ENCODE measurements around the gene CRB2. TPM values are rescaled to one million over a fixed set of nuclear protein-coding genes. Genes with fewer than 3 reads are reported as not detected.

Gene CRB2
- total RNA-seq, 2 donors from 2014 or later = under 0.01 to 1.3 TPM

DNA sequence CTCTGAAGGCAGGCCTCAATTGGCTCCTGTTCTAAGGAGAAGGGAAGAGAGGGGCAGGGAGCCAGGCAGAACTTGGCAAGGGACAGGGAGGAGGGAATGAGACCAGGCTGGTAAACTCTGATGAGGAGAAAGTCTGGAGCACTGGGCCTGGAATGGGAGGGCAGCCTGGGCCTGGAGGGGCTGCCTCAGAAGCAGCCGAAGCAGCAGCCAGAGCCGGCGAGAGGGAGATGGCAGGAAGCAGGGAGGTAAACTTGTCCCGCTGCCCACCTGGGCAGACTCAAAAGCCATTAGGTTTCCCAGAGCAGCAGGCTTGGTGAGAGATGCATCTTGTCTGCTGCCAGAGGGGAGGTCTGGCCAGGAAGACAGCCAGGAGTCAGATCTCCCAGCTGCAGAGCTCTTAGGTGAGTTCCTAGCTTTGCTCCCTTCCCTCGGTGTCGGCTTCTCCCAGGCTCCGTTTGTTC is 37.0 kb upstream of the CRB2 start:
- intact Hi-C loops (cut with DNase I) = no loop called here
- Histone ChIP-seq H3K4me1 (no peaks in the 10 kb centered on the region), H3K27me3 (no peaks in the 10 kb centered on the region), H3K27ac (no peak overlapping the region), H3K36me3 (replicated peaks in 1 of 2; ENCODE audit: insufficient read depth in 1 of 2, low read depth in 2 of 2) (no peaks in the 10 kb centered on the region), H3K4me3 (no peak overlapping the region), H3K9me3 (no peaks in the 10 kb centered on the region)
- DNase-seq (peak in 1 of 4 donors; percentile 29), ATAC-seq (no peak)
- WGBS, 2 donors = 82 to 86% methylated on average over 3 to 7 of the region's 7 CpGs
- TF ChIP-seq POLR2A (IDR thresholded peaks at IDR 0.05) = no peak
- TF ChIP-seq, protein P1, sequence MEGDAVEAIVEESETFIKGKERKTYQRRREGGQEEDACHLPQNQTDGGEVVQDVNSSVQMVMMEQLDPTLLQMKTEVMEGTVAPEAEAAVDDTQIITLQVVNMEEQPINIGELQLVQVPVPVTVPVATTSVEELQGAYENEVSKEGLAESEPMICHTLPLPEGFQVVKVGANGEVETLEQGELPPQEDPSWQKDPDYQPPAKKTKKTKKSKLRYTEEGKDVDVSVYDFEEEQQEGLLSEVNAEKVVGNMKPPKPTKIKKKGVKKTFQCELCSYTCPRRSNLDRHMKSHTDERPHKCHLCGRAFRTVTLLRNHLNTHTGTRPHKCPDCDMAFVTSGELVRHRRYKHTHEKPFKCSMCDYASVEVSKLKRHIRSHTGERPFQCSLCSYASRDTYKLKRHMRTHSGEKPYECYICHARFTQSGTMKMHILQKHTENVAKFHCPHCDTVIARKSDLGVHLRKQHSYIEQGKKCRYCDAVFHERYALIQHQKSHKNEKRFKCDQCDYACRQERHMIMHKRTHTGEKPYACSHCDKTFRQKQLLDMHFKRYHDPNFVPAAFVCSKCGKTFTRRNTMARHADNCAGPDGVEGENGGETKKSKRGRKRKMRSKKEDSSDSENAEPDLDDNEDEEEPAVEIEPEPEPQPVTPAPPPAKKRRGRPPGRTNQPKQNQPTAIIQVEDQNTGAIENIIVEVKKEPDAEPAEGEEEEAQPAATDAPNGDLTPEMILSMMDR (IDR thresholded peaks at IDR 0.05) = no peak

DNA sequence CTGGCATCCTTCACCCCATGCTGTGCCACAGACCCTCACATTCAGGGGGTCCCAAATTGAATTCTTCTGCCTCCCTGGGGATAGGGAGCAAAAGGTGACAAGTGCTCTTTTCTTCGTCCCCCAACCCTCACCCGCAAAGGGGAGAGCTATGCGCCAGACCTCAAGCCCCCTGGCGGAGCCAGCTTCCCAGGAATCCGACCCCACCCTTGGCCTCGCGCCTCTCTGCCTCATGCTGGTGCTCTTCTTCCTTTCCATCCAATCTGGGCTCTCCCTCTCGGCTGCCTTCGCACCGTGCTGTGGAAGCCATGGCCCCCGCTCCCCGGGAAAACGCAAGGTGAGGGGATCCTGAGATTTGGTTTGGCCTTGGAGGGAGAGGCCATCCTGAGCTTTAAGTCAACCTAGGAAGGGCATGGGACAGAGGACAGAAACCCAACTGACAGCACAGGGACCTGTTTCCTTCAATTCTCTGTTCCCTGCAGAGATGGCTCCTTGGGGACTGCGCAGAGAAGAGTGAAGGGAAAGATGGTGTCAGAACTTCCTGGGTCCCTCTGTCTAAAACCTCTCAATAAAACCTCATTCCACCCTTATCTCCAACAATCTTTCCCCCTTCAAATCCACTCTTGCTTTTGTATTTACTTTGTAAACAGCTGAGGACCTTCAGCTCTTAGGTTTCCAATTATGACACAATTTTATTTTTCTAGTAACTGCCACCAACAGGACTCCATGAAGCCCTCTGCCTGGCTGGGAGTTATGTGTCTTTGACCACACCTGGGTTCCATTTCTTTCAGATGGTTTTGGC is 36.3 kb upstream of the CRB2 start:
- TF ChIP-seq POLR2A (IDR thresholded peaks at IDR 0.05) = no peak
- TF ChIP-seq, protein P1 (IDR thresholded peaks at IDR 0.05) = no peak

DNA sequence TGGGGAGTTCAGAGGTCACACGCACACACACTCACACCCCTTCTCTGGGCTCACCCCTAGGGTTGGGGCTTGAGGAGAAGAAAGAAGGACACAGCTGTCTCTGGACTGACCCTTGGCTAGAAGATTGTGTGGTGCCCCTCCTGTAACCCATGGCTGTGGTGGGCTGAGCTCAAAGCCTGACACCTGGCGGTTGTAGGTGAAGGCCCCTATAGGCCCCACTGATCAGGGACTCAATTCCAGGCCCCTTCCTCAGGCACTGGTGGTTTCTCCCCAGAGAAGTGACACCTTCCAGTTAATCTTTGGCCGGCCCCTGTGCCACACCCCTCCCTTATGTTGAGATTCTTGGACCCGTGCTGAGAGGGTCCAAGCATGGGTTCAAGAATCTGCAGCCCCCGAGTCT is 35.2 kb upstream of the CRB2 start:
- ATAC-seq = no peak
- Histone ChIP-seq H3K36me3 (replicated peaks in 1 of 2; ENCODE audit: insufficient read depth in 1 of 2, low read depth in 2 of 2) (no peaks in the 10 kb centered on the region), H3K4me3 (no peak overlapping the region), H3K4me1 (no peaks in the 10 kb centered on the region), H3K27ac (no peak overlapping the region), H3K27me3 (no peaks in the 10 kb centered on the region), H3K9me3 (no peaks in the 10 kb centered on the region)
- intact Hi-C loops (cut with DNase I) = no loop called here
- no peak for DNase-seq
- TF ChIP-seq, protein P1 (IDR thresholded peaks at IDR 0.05) = no peak
- TF ChIP-seq POLR2A (IDR thresholded peaks at IDR 0.05) = no peak
- 72 to 89% methylated on average over 3 to 5 of the region's 5 CpGs for WGBS, 2 donors

More for the DNA sequence above, 36.3 kb upstream of the CRB2 start:
- H3K27me3 ChIP-seq = no peaks in the 10 kb centered on the region
- H3K4me1 ChIP-seq = no peaks in the 10 kb centered on the region
- no peaks in the 10 kb centered on the region for H3K9me3 ChIP-seq
- no peak overlapping the region for H3K27ac ChIP-seq
- no peak for DNase-seq
- no peak for ATAC-seq
- intact Hi-C loops (cut with DNase I) = no loop called here
- no peak overlapping the region for H3K4me3 ChIP-seq
- WGBS, 2 donors = 85 to 86% methylated on average over 14 of the region's 14 CpGs
- H3K36me3 ChIP-seq (replicated peaks in 1 of 2; ENCODE audit: insufficient read depth in 1 of 2, low read depth in 2 of 2) = no peaks in the 10 kb centered on the region

DNA sequence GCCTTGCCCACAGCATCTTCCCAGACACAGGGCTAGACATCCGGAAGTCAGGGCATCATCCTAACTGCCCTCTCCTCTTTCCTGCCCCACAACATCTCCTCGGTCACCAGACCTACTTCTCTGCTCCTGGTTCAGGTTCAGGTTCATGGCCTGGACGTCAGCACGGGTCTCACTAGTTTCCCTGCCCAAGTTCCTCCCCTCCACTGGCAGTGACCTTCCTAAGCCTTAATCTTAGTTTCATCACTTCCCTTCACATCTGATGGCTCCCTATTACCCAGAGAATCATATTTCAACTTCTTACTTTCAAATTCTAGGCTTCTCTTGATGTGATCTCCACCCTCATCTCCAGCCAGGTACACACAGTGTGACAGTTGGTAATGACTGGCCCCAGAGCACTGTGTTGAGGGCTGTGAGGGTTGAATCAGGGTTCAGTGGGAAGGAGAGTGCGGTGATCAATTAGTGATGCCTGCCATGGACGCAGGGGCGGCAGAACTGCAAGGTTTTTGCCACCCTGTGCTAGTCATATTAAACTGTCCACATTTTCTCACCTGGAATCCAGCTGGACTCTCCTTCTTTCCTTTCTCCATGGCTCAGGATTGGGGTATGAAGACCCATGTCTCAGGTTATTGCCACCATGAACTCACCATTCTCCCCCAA is 34.3 kb upstream of the CRB2 start:
- Histone ChIP-seq H3K27ac (no peak overlapping the region), H3K27me3 (no peaks in the 10 kb centered on the region), H3K4me3 (no peak overlapping the region), H3K4me1 (peaks cover 5% of the 10 kb centered on the region), H3K9me3 (no peaks in the 10 kb centered on the region), H3K36me3 (replicated peaks in 1 of 2; ENCODE audit: insufficient read depth in 1 of 2, low read depth in 2 of 2) (no peaks in the 10 kb centered on the region)
- no peak for TF ChIP-seq POLR2A (IDR thresholded peaks at IDR 0.05)
- TF ChIP-seq, protein P1 (IDR thresholded peaks at IDR 0.05) = no peak
- 85 to 86% methylated on average over 7 of the region's 7 CpGs for WGBS, 2 donors
- no peak for DNase-seq
- intact Hi-C loops (cut with DNase I) = no loop called here
- no peak for ATAC-seq

Measured in body of pancreas (tissue), 4 donors.